ENCODE results near the gene RNGTT. TPM values are rescaled to one million over a fixed set of nuclear protein-coding genes. Genes with fewer than 3 reads are reported as not detected.

Gene RNGTT
- total RNA-seq, 1 donor from 2014 or later, result 13.4 TPM

DNA sequence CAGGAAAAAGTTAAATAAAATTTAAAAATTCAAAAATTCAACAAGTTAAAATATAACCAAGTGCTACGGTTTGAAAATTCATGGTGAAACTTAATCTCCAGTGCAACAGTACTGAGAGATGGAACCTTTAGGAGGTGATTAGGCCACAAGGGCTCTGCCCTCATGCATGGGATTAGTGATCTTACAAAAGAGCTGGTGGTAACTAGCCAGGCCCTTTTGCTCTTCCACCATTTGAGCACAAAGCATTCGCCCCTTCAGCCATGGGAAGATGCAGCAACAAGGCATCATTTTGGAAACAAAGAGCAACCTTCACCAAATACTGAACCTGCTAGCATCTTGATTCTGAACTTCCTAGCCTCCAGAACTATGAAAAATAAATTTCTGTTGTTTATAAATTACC, 80.9 kb downstream of the RNGTT start:
- H3K27ac Mint-ChIP-seq, result no peak overlapping the region

GRCh38 chr6:88881451-88881850, 82.0 kb downstream of the RNGTT start:
- TF ChIP-seq, protein P1, sequence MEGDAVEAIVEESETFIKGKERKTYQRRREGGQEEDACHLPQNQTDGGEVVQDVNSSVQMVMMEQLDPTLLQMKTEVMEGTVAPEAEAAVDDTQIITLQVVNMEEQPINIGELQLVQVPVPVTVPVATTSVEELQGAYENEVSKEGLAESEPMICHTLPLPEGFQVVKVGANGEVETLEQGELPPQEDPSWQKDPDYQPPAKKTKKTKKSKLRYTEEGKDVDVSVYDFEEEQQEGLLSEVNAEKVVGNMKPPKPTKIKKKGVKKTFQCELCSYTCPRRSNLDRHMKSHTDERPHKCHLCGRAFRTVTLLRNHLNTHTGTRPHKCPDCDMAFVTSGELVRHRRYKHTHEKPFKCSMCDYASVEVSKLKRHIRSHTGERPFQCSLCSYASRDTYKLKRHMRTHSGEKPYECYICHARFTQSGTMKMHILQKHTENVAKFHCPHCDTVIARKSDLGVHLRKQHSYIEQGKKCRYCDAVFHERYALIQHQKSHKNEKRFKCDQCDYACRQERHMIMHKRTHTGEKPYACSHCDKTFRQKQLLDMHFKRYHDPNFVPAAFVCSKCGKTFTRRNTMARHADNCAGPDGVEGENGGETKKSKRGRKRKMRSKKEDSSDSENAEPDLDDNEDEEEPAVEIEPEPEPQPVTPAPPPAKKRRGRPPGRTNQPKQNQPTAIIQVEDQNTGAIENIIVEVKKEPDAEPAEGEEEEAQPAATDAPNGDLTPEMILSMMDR (conservative IDR thresholded peaks at IDR 0.05), result no peak
- peaks cover 10% of the 10 kb centered on the region for H3K9me3 Mint-ChIP-seq
- no peak overlapping the region for H3K4me3 Mint-ChIP-seq
- no peaks in the 10 kb centered on the region for H3K4me1 Mint-ChIP-seq (ENCODE audit: unreplicated experiment)
- H3K36me3 Mint-ChIP-seq, result peaks cover 17% of the 10 kb centered on the region
- no peaks in the 10 kb centered on the region for H3K27me3 Mint-ChIP-seq
- no peak overlapping the region for H3K27ac Mint-ChIP-seq
- DNase-seq (ENCODE audit: extremely low spot score, unreplicated experiment), result no peak

More for the DNA sequence above, 80.9 kb downstream of the RNGTT start:
- peaks cover 25% of the 10 kb centered on the region for H3K36me3 Mint-ChIP-seq
- TF ChIP-seq, protein P1 (conservative IDR thresholded peaks at IDR 0.05), result no peak
- H3K27me3 Mint-ChIP-seq, result no peaks in the 10 kb centered on the region
- H3K9me3 Mint-ChIP-seq, result peaks cover 10% of the 10 kb centered on the region
- no peak for DNase-seq (ENCODE audit: extremely low spot score, unreplicated experiment)
- no peak overlapping the region for H3K4me3 Mint-ChIP-seq
- H3K4me1 Mint-ChIP-seq (ENCODE audit: unreplicated experiment), result no peaks in the 10 kb centered on the region

DNA sequence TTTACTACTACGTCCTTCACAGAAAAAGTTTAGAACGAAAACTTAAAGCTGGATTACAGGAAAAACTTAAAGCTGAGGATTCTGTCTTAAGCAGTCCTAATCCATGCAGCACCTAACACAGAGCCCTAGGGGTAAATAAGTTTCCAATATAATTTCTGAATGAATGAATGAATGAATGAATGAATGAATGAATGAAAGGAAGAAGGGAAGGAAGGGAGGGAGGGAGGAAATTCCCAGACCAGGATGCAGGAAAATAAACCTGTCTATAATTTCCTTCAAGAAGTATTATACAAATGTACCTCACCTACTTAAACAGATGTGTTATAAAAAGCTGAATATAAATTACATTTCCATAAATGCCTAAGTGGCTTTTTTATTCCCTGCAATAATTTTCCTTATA, 83.4 kb downstream of the RNGTT start:
- H3K9me3 Mint-ChIP-seq, result peaks cover 1% of the 10 kb centered on the region
- TF ChIP-seq, protein P1 (conservative IDR thresholded peaks at IDR 0.05), result no peak
- no peaks in the 10 kb centered on the region for H3K4me1 Mint-ChIP-seq (ENCODE audit: unreplicated experiment)
- no peak for DNase-seq (ENCODE audit: extremely low spot score, unreplicated experiment)
- no peak overlapping the region for H3K27ac Mint-ChIP-seq
- H3K36me3 Mint-ChIP-seq, result peaks cover 8% of the 10 kb centered on the region
- no peaks in the 10 kb centered on the region for H3K27me3 Mint-ChIP-seq
- H3K4me3 Mint-ChIP-seq, result no peak overlapping the region

- H3K36me3 Mint-ChIP-seq, result no peaks in the 10 kb centered on the region
- H3K27ac Mint-ChIP-seq, result no peak overlapping the region
Observed at GRCh38 chr6:88877893-88878292, 85.5 kb downstream of the RNGTT start.

DNA sequence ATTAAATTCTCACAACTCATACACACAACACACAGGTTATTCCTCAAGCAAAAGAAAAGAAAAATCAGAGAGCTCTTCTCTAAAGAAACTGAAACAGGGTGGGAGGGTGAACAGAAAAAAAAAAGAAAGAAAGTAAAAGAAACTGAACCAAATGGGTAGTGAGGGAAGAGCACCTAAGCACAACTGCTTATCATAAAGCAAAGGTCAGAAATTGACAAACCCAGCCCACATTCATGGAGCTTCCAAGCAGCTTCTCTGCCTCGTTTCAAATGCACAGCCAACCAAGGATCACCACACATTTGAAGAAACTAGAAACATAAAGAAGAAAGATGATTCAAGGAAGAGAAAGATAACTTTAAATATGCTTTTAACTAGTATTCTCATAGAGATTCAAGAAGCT, 90.5 kb downstream of the RNGTT start:
- Mint-ChIP-seq H3K27me3 (no peaks in the 10 kb centered on the region), H3K36me3 (no peaks in the 10 kb centered on the region), H3K4me3 (no peak overlapping the region)

More at GRCh38 chr6:88877893-88878292, 85.5 kb downstream of the RNGTT start:
- no peak overlapping the region for H3K4me3 Mint-ChIP-seq
- no peaks in the 10 kb centered on the region for H3K4me1 Mint-ChIP-seq (ENCODE audit: unreplicated experiment)
- TF ChIP-seq, protein P1 (conservative IDR thresholded peaks at IDR 0.05), result no peak
- no peak for DNase-seq (ENCODE audit: extremely low spot score, unreplicated experiment)
- no peaks in the 10 kb centered on the region for H3K9me3 Mint-ChIP-seq
- H3K27me3 Mint-ChIP-seq, result no peaks in the 10 kb centered on the region

More for the DNA sequence above, 90.5 kb downstream of the RNGTT start:
- TF ChIP-seq, protein P1 (conservative IDR thresholded peaks at IDR 0.05), result no peak
- no peak for DNase-seq (ENCODE audit: extremely low spot score, unreplicated experiment)
- H3K4me1 Mint-ChIP-seq (ENCODE audit: unreplicated experiment), result no peaks in the 10 kb centered on the region
- no peak overlapping the region for H3K27ac Mint-ChIP-seq
- no peaks in the 10 kb centered on the region for H3K9me3 Mint-ChIP-seq

Data from type B pancreatic cell (in vitro differentiated cells).